ENCODE measurements around the gene MAN2A2.

- TF ChIP-seq CTCF (IDR thresholded peaks at IDR 0.05; ENCODE audit: extremely low read depth in 1 of 2, insufficient read depth in 1 of 2, low read depth in 1 of 2, low read length in 2 of 2), result no peak
- TF ChIP-seq POLR2A (IDR thresholded peaks at IDR 0.05; ENCODE audit: low read depth, low read length), result no peak
- no peak for TF ChIP-seq POLR2AphosphoS5 (IDR thresholded peaks at IDR 0.05; ENCODE audit: insufficient read depth, low read depth, low read length)
- TF ChIP-seq MYC (IDR thresholded peaks at IDR 0.05; ENCODE audit: low read depth, low read length), result no peak
- TF ChIP-seq JUN (IDR thresholded peaks at IDR 0.05; ENCODE audit: borderline replicate concordance, insufficient read depth, insufficient read length, low read depth), result no peak
- no peak for TF ChIP-seq MAX (IDR thresholded peaks at IDR 0.05; ENCODE audit: insufficient read depth, insufficient read length)
- TF ChIP-seq EZH2 (IDR thresholded peaks at IDR 0.05; ENCODE audit: borderline replicate concordance, low read depth, low read length, severe bottlenecking), result no peak
- no peak for TF ChIP-seq GATA2 (IDR thresholded peaks at IDR 0.05; ENCODE audit: insufficient read depth, insufficient read length, low read depth, low read length)
Measured at GRCh38 chr15:90914305-90915080, 11.4 kb downstream of the MAN2A2 start.
